ENCODE results near the gene ABCA13. TPM values are rescaled to one million over a fixed set of nuclear protein-coding genes. Genes with fewer than 3 reads are reported as not detected.
"Not testable (repeated sequence)": the region's sequence is repeated elsewhere in the genome, so short reads cannot be mapped to it uniquely, and the experiment has no call there.

Gene ABCA13
- total and polyA plus RNA-seq, 2 donors = 0.22 to 2.0 TPM

- H3K36me3 ChIP-seq (ENCODE audit: insufficient read depth) = no peaks in the 10 kb centered on the region
- WGBS = 69% methylated on average over 1 of the region's 1 CpG
- H3K27ac ChIP-seq (ENCODE audit: low read depth) = no peak overlapping the region
- DNase-seq (ENCODE audit: extremely low spot score) = no peak
- H3K4me3 ChIP-seq (ENCODE audit: low read depth, low read length) = no peak overlapping the region
- H3K4me1 ChIP-seq (ENCODE audit: insufficient read depth) = no peaks in the 10 kb centered on the region
Measured at GRCh38 chr7:48183965-48184364, 12.7 kb downstream of the ABCA13 start.

GRCh38 chr7:48188776-48189520, 17.7 kb downstream of the ABCA13 start:
- no peak overlapping the region for H3K4me3 ChIP-seq (ENCODE audit: low read depth, low read length)
- no peak for DNase-seq (ENCODE audit: extremely low spot score)
- WGBS = 81% methylated on average over 12 of the region's 12 CpGs
- no peaks in the 10 kb centered on the region for H3K36me3 ChIP-seq (ENCODE audit: insufficient read depth)
- no peak overlapping the region for H3K27ac ChIP-seq (ENCODE audit: low read depth)
- H3K4me1 ChIP-seq (ENCODE audit: insufficient read depth) = no peaks in the 10 kb centered on the region

- H3K36me3 ChIP-seq (ENCODE audit: insufficient read depth) = no peaks in the 10 kb centered on the region
- 73% methylated on average over 1 of the region's 1 CpG for WGBS
- H3K27ac ChIP-seq (ENCODE audit: low read depth) = no peak overlapping the region
- H3K4me3 ChIP-seq (ENCODE audit: low read depth, low read length) = no peak overlapping the region
- DNase-seq (ENCODE audit: extremely low spot score) = no peak
- no peaks in the 10 kb centered on the region for H3K4me1 ChIP-seq (ENCODE audit: insufficient read depth)
Measured at GRCh38 chr7:48192996-48193395, 21.7 kb downstream of the ABCA13 start.

GRCh38 chr7:48193421-48193820, 22.2 kb downstream of the ABCA13 start:
- Histone ChIP-seq H3K4me1 (ENCODE audit: insufficient read depth) (no peaks in the 10 kb centered on the region), H3K4me3 (ENCODE audit: low read depth, low read length) (no peak overlapping the region), H3K36me3 (ENCODE audit: insufficient read depth) (no peaks in the 10 kb centered on the region), H3K27ac (ENCODE audit: low read depth) (no peak overlapping the region)
- DNase-seq (ENCODE audit: extremely low spot score) = no peak
- WGBS = 0% methylated on average over 1 of the region's 1 CpG

- WGBS = 74% methylated on average over 19 of the region's 19 CpGs
- H3K27ac ChIP-seq (ENCODE audit: low read depth); H3K4me1 ChIP-seq (ENCODE audit: insufficient read depth): not testable (repeated sequence)
Measured at GRCh38 chr7:48200946-48201589, 29.8 kb downstream of the ABCA13 start.

GRCh38 chr7:48202916-48203315, 31.7 kb downstream of the ABCA13 start:
- not testable (repeated sequence) for DNase-seq (ENCODE audit: extremely low spot score)

More at GRCh38 chr7:48200946-48201589, 29.8 kb downstream of the ABCA13 start:
- H3K4me3 ChIP-seq (ENCODE audit: low read depth, low read length); DNase-seq (ENCODE audit: extremely low spot score); H3K36me3 ChIP-seq (ENCODE audit: insufficient read depth): not testable (repeated sequence)

GRCh38 chr7:48207155-48207675, 36.0 kb downstream of the ABCA13 start:
- WGBS = 78% methylated on average over 1 of the region's 1 CpG
- Histone ChIP-seq H3K27ac (ENCODE audit: low read depth) (no peak overlapping the region), H3K4me3 (ENCODE audit: low read depth, low read length) (no peak overlapping the region), H3K4me1 (ENCODE audit: insufficient read depth) (no peaks in the 10 kb centered on the region), H3K36me3 (ENCODE audit: insufficient read depth) (no peaks in the 10 kb centered on the region)
- DNase-seq (ENCODE audit: extremely low spot score) = no peak

More at GRCh38 chr7:48202916-48203315, 31.7 kb downstream of the ABCA13 start:
- H3K4me3 ChIP-seq (ENCODE audit: low read depth, low read length); H3K36me3 ChIP-seq (ENCODE audit: insufficient read depth); H3K4me1 ChIP-seq (ENCODE audit: insufficient read depth); H3K27ac ChIP-seq (ENCODE audit: low read depth): not testable (repeated sequence)
- 96% methylated on average over 41 of the region's 41 CpGs for WGBS

GRCh38 chr7:48209004-48209600, 37.8 kb downstream of the ABCA13 start:
- Histone ChIP-seq H3K4me1 (ENCODE audit: insufficient read depth) (no peaks in the 10 kb centered on the region), H3K4me3 (ENCODE audit: low read depth, low read length) (no peak overlapping the region), H3K27ac (ENCODE audit: low read depth) (no peak overlapping the region), H3K36me3 (ENCODE audit: insufficient read depth) (no peaks in the 10 kb centered on the region)
- 69% methylated on average over 1 of the region's 1 CpG for WGBS
- DNase-seq (ENCODE audit: extremely low spot score) = no peak

GRCh38 chr7:48213226-48213625, 42.0 kb downstream of the ABCA13 start:
- Histone ChIP-seq H3K4me1 (ENCODE audit: insufficient read depth) (no peaks in the 10 kb centered on the region), H3K36me3 (ENCODE audit: insufficient read depth) (no peaks in the 10 kb centered on the region), H3K4me3 (ENCODE audit: low read depth, low read length) (no peak overlapping the region), H3K27ac (ENCODE audit: low read depth) (no peak overlapping the region)
- DNase-seq (ENCODE audit: extremely low spot score) = no peak
- WGBS = 97% methylated on average over 1 of the region's 1 CpG

- Histone ChIP-seq H3K27ac (ENCODE audit: low read depth) (no peak overlapping the region), H3K36me3 (ENCODE audit: insufficient read depth) (no peaks in the 10 kb centered on the region), H3K4me1 (ENCODE audit: insufficient read depth) (no peaks in the 10 kb centered on the region), H3K4me3 (ENCODE audit: low read depth, low read length) (no peak overlapping the region)
- no peak for DNase-seq (ENCODE audit: extremely low spot score)
- 81% methylated on average over 1 of the region's 1 CpG for WGBS
Measured at GRCh38 chr7:48217266-48217665, 46.0 kb downstream of the ABCA13 start.

- no peak overlapping the region for H3K4me3 ChIP-seq (ENCODE audit: low read depth, low read length)
- no peak for DNase-seq (ENCODE audit: extremely low spot score)
- no peaks in the 10 kb centered on the region for H3K36me3 ChIP-seq (ENCODE audit: insufficient read depth)
- no peaks in the 10 kb centered on the region for H3K4me1 ChIP-seq (ENCODE audit: insufficient read depth)
- H3K27ac ChIP-seq (ENCODE audit: low read depth) = no peak overlapping the region
Measured at GRCh38 chr7:48217753-48218152, 46.5 kb downstream of the ABCA13 start.

GRCh38 chr7:48224042-48224441, 52.8 kb downstream of the ABCA13 start:
- H3K4me1 ChIP-seq (ENCODE audit: insufficient read depth) = no peaks in the 10 kb centered on the region
- WGBS = 70% methylated on average over 2 of the region's 2 CpGs
- DNase-seq (ENCODE audit: extremely low spot score) = no peak

GRCh38 chr7:48225101-48225500, 53.8 kb downstream of the ABCA13 start:
- Histone ChIP-seq H3K4me3 (ENCODE audit: low read depth, low read length) (no peak overlapping the region), H3K27ac (ENCODE audit: low read depth) (no peak overlapping the region), H3K4me1 (ENCODE audit: insufficient read depth) (no peaks in the 10 kb centered on the region), H3K36me3 (ENCODE audit: insufficient read depth) (no peaks in the 10 kb centered on the region)
- no peak for DNase-seq (ENCODE audit: extremely low spot score)
- 87% methylated on average over 4 of the region's 4 CpGs for WGBS

More at GRCh38 chr7:48224042-48224441, 52.8 kb downstream of the ABCA13 start:
- Histone ChIP-seq H3K36me3 (ENCODE audit: insufficient read depth) (no peaks in the 10 kb centered on the region), H3K4me3 (ENCODE audit: low read depth, low read length) (no peak overlapping the region), H3K27ac (ENCODE audit: low read depth) (no peak overlapping the region)

GRCh38 chr7:48237354-48237753, 66.1 kb downstream of the ABCA13 start:
- Histone ChIP-seq H3K36me3 (ENCODE audit: insufficient read depth) (no peaks in the 10 kb centered on the region), H3K27ac (ENCODE audit: low read depth) (no peak overlapping the region), H3K4me1 (ENCODE audit: insufficient read depth) (no peaks in the 10 kb centered on the region), H3K4me3 (ENCODE audit: low read depth, low read length) (no peak overlapping the region)
- no peak for DNase-seq (ENCODE audit: extremely low spot score)
